ENCODE measurements around the gene CNTFR.
"Not testable (repeated sequence)": the region's sequence is repeated elsewhere in the genome, so short reads cannot be mapped to it uniquely, and the experiment has no call there.

Gene CNTFR

GRCh38 chr9:34589636-34590380, at the start of gene CNTFR:
Gene CNTFR (minus strand): TSS chr9:34589724. CDS start chr9:34568981, 20,743 bp downstream.
- no peak for DNase-seq

- DNase-seq: not testable (repeated sequence)
Observed at GRCh38 chr9:34639322-34639721, 49.8 kb upstream of the CNTFR start.

GRCh38 chr9:34638138-34638445, 48.6 kb upstream of the CNTFR start:
- DNase-seq: no peak

GRCh38 chr9:34637356-34638137, 48.0 kb upstream of the CNTFR start, which contains the start of gene SIGMAR1:
Gene SIGMAR1 (minus strand): TSS chr9:34637787. CDS start chr9:34637697, 90 bp downstream.
- peak; percentile 89 for DNase-seq

- DNase-seq: no peak
Observed at GRCh38 chr9:34636791-34637355, 47.3 kb upstream of the CNTFR start.

GRCh38 chr9:34635556-34635955, 46.0 kb upstream of the CNTFR start:
- no peak for DNase-seq

GRCh38 chr9:34634551-34635248, 45.2 kb upstream of the CNTFR start:
- no peak for DNase-seq

- DNase-seq: peak; percentile 74
Observed at GRCh38 chr9:34633851-34634550, 44.5 kb upstream of the CNTFR start.

- no peak for DNase-seq
Observed at GRCh38 chr9:34633166-34633565, 43.6 kb upstream of the CNTFR start.

- no peak for DNase-seq
Observed at GRCh38 chr9:34630402-34631154, 41.1 kb upstream of the CNTFR start.

GRCh38 chr9:34629491-34629808, 39.9 kb upstream of the CNTFR start:
- DNase-seq: no peak

GRCh38 chr9:34628656-34629490, 39.3 kb upstream of the CNTFR start, which contains the start of gene ARID3C:
Gene ARID3C (minus strand): TSS chr9:34629066. CDS start chr9:34628014, 1,052 bp downstream.
- peak; percentile 19 for DNase-seq

- DNase-seq: no peak
Observed at GRCh38 chr9:34627716-34628655, 38.5 kb upstream of the CNTFR start.

- DNase-seq: no peak
Observed at GRCh38 chr9:34625186-34625486, 35.6 kb upstream of the CNTFR start.

GRCh38 chr9:34624475-34625185, 35.1 kb upstream of the CNTFR start:
- DNase-seq: no peak

GRCh38 chr9:34623374-34624235, 34.1 kb upstream of the CNTFR start:
- DNase-seq: peak; percentile 7

- DNase-seq: peak; percentile 95
Observed at GRCh38 chr9:34620061-34620994, 30.8 kb upstream of the CNTFR start, which contains the start of gene DCTN3. Gene DCTN3 (minus strand): TSS chr9:34620495. CDS start chr9:34620464, 31 bp downstream.

All from CD4-positive, alpha-beta T cell treated with Interferon gamma for 1 hour (primary cell).